ENCODE measurements around the gene R3HCC1L.

R3HCC1L gene

GRCh38 chr10:98231417-98231816, 97.0 kb downstream of the R3HCC1L start:
- Histone ChIP-seq H3K4me1 (ENCODE audit: control insufficient read depth in 1 of 2, insufficient read depth in 1 of 2, low read depth in 1 of 2, low read length in 1 of 2) (no peaks in the 10 kb centered on the region), H3K9me3 (no peaks in the 10 kb centered on the region), H3K36me3 (peaks cover 33% of the 10 kb centered on the region), H3K27me3 (no peaks in the 10 kb centered on the region), H3K4me3 (ENCODE audit: low read depth in 1 of 2, low read length in 1 of 2) (no peak overlapping the region), H3K27ac (no peak overlapping the region)
- no peak for TF ChIP-seq CTCF (IDR thresholded peaks at IDR 0.05)

DNA sequence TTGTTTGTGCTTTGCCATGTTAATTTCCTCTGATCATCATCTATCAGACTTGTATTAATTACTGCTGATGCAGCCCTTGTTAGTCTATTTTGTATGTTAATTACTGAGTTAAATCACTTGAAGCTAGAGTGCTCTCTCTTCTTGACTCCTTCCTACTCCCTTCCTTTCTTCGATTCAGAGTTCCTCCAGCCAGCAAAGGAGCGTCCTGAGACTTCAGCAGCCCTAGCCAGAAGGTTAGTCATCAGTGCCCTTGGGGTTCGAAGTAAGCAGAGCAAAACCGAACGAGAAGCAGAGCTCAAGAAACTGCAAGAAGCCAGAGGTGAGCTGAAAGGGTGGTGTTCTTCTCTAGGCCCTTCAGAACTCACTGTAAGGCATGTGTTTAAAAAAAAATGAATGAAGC, 101.4 kb downstream of the R3HCC1L start:
- no peaks in the 10 kb centered on the region for H3K4me1 ChIP-seq (ENCODE audit: control insufficient read depth in 1 of 2, insufficient read depth in 1 of 2, low read depth in 1 of 2, low read length in 1 of 2)
- no peak overlapping the region for H3K4me3 ChIP-seq (ENCODE audit: low read depth in 1 of 2, low read length in 1 of 2)
- peaks cover 76% of the 10 kb centered on the region for H3K36me3 ChIP-seq
- H3K27me3 ChIP-seq = no peaks in the 10 kb centered on the region
- no peak overlapping the region for H3K27ac ChIP-seq
- no peak for TF ChIP-seq CTCF (IDR thresholded peaks at IDR 0.05)
- H3K9me3 ChIP-seq = no peaks in the 10 kb centered on the region

DNA sequence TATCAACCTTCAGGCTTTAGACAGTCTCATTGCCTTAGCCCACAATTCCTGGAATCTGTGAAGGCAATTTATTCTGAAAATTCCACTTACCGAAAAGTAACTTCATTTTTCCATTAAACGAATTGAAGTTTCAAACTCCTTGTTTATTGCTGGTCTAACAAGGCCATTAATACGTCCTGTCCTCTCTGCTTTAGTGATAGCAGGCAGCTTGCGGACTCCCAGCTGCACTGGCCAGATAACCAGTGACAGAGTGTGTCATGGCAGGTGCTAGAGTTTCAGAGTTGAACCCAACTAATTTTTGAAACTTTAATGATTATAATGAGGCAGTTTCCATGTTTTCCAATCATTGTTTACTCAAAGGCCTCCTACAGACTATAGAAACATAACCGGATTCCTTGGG, 102.4 kb downstream of the R3HCC1L start:
- H3K27me3 ChIP-seq = no peaks in the 10 kb centered on the region
- H3K27ac ChIP-seq = no peak overlapping the region
- H3K4me1 ChIP-seq (ENCODE audit: control insufficient read depth in 1 of 2, insufficient read depth in 1 of 2, low read depth in 1 of 2, low read length in 1 of 2) = no peaks in the 10 kb centered on the region
- H3K36me3 ChIP-seq = peaks cover 78% of the 10 kb centered on the region
- no peak overlapping the region for H3K4me3 ChIP-seq (ENCODE audit: low read depth in 1 of 2, low read length in 1 of 2)
- no peaks in the 10 kb centered on the region for H3K9me3 ChIP-seq
- no peak for TF ChIP-seq CTCF (IDR thresholded peaks at IDR 0.05)

DNA sequence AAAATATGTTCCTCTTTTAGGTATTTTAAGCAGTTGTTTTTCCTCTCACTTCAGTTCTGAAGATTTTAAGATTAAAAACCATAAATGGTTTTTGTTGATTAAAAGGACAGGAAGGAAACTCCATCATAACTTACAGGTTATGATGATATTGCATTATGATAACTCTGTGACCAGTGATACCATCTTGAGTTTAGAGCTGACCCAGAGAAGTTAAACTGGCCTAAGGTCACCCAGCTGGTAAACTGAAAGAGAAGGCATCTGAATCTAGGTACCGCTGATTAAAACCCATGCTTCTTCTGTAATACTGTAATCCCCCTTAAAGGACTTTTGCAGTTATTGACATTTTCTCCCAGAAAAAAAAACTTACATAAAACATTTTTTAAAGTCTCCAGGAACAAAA, 103.9 kb downstream of the R3HCC1L start:
- H3K27me3 ChIP-seq = no peaks in the 10 kb centered on the region
- no peaks in the 10 kb centered on the region for H3K9me3 ChIP-seq
- H3K27ac ChIP-seq = no peak overlapping the region
- H3K36me3 ChIP-seq = peaks cover 83% of the 10 kb centered on the region
- no peaks in the 10 kb centered on the region for H3K4me1 ChIP-seq (ENCODE audit: control insufficient read depth in 1 of 2, insufficient read depth in 1 of 2, low read depth in 1 of 2, low read length in 1 of 2)
- no peak overlapping the region for H3K4me3 ChIP-seq (ENCODE audit: low read depth in 1 of 2, low read length in 1 of 2)
- TF ChIP-seq CTCF (IDR thresholded peaks at IDR 0.05) = no peak

DNA sequence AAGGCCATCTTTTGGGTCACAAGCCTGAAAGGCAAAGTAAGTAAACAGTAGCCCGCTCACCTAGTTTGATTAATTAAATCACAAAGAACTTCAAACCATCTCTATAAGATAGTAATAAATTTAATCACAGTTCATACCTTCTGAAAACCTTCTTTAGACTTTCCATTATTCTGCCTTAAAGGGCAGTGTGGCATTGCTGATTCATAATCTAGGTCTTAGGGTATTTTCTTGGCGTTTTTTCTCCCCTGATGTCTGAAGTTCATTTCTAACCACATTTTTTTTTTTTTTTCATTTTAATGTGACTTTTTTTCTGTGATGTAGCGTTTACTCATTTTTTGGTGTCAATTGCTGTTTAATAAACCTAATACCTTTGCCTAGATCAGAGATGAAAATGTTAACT, 106.1 kb downstream of the R3HCC1L start:
- Histone ChIP-seq H3K27ac (no peak overlapping the region), H3K36me3 (peaks cover 87% of the 10 kb centered on the region), H3K27me3 (no peaks in the 10 kb centered on the region), H3K4me1 (ENCODE audit: control insufficient read depth in 1 of 2, insufficient read depth in 1 of 2, low read depth in 1 of 2, low read length in 1 of 2) (no peaks in the 10 kb centered on the region), H3K4me3 (ENCODE audit: low read depth in 1 of 2, low read length in 1 of 2) (no peak overlapping the region), H3K9me3 (no peaks in the 10 kb centered on the region)
- no peak for TF ChIP-seq CTCF (IDR thresholded peaks at IDR 0.05)

- Histone ChIP-seq H3K9me3 (no peaks in the 10 kb centered on the region), H3K27ac (no peak overlapping the region), H3K4me3 (ENCODE audit: low read depth in 1 of 2, low read length in 1 of 2) (no peak overlapping the region), H3K4me1 (ENCODE audit: control insufficient read depth in 1 of 2, insufficient read depth in 1 of 2, low read depth in 1 of 2, low read length in 1 of 2) (no peaks in the 10 kb centered on the region), H3K36me3 (peaks cover 87% of the 10 kb centered on the region), H3K27me3 (no peaks in the 10 kb centered on the region)
- no peak for TF ChIP-seq CTCF (IDR thresholded peaks at IDR 0.05)
Measured at GRCh38 chr10:98242823-98243222, 108.4 kb downstream of the R3HCC1L start.
